Epithelial cell of prostate (primary cell): Measurements from ENCODE around the gene KLHDC10.
"Not testable (repeated sequence)": the region's sequence is repeated elsewhere in the genome, so short reads cannot be mapped to it uniquely, and the experiment has no call there.

Experiments used
- DNase-seq: peaks from one replicate; pipeline ENCODE4 v3.0.0-alpha.2; 2011; ENCODE audit warnings: low read depth, low spot score
- H3K27ac ChIP-seq: fragments of 450-650 bp; 2 replicates; pipeline ENCODE4 v1.5.1; 2017; ENCODE audit warnings: mild to moderate bottlenecking

The KLHDC10 gene

GRCh38 chr7:130150587-130150986, 80.3 kb downstream of the KLHDC10 start:
- H3K27ac ChIP-seq = no peak overlapping the region
- DNase-seq = no peak

DNA sequence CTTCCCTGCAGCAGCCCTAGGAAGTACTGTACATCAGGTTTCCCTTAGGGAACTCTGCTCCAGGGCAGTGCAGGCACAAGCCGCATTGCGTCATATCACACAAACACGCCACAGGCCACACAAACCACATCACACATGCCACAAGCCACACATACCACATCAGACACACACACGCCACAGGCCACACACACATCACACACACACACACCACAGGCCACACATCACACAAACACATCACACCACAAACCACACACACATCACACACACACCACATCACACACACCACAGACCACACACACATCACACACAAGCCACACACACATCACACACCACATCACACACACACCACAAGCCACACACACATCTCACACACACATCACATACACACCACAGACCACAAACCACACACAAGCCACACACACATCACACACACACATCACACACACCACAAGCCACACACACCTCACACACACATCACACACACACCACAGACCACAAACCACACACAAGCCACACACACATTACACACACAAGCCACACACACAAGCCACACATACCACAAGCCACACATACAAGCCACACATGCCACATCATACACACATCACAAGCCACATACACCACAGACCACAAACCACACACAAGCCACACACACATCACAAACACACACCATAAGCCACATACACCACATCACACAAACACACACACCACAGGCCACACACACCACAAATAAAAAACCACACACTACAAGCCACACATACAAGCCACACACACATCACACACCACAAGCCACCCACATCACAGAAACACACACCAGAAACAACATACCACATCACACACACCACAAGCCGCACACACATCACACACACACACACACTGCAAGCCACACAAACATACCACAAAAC, 81.5 kb downstream of the KLHDC10 start:
- DNase-seq = no peak
- H3K27ac ChIP-seq = no peak overlapping the region

GRCh38 chr7:130152493-130153210, 82.3 kb downstream of the KLHDC10 start:
- H3K27ac ChIP-seq = no peak overlapping the region
- no peak for DNase-seq

GRCh38 chr7:130153211-130153908, 83.0 kb downstream of the KLHDC10 start:
- no peak overlapping the region for H3K27ac ChIP-seq
- no peak for DNase-seq

- no peak overlapping the region for H3K27ac ChIP-seq
- DNase-seq = no peak
Measured at GRCh38 chr7:130154131-130154500, 83.8 kb downstream of the KLHDC10 start.

- no peak overlapping the region for H3K27ac ChIP-seq
- DNase-seq = no peak
Measured at GRCh38 chr7:130154501-130155317, 84.4 kb downstream of the KLHDC10 start.

DNA sequence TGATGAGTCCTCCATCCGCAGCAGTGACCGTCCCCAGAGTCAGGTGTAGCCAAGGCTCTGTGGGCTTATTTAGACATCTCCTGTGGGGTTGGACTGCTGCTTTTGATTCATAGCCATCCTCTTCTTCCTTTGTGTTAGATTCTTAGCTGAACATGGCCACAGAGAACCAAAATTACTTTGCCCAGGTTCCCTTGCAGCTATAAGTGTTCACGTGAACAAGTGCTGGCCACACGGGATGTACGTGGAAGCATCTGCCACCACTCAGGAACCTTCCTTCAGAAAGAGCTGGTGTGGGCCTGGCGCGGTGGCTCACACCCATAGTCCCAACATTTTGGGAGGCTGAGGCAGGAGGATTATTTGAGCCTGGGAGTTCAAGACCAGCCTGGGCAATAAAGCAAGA, 85.8 kb downstream of the KLHDC10 start:
- no peak overlapping the region for H3K27ac ChIP-seq
- DNase-seq = no peak

DNA sequence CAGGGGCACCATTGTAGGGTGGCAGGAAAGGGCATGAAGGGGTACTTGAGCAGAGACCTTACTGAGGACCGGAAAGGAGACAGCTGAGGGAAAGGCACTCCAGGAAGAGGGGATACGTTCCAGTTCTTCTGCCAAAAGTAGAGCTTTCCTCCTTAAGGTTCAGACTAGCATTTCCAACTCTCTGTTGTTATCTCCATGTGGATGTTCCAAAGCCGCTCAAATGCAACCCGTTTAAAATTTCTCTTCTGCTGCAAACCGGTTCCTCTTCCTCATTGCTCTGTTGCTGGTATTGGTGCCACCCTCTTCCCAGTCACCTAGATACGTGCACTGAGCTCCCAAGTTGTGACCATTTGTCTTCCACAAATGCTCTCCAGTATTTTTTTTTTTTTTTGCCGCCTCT, 87.4 kb downstream of the KLHDC10 start:
- no peak for DNase-seq
- no peak overlapping the region for H3K27ac ChIP-seq

DNA sequence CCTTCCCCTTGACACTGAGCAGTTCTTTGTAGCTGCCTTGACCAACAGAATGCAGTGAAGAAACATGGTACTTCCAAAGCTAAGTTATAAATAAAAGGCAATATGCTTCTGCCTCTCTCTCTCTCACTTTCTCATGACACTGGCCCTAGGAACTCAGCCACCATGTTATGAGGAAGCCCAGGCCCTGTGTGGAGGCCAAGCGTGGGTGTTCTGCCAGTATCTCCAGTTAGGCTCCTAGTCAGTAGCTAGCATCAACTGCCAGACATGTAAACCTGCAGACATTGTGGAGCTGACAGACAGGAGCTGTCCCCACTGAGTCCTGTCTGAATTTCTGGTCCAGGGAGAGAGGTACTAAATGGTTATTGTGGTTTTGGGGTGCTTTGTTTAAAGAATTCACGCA, 89.7 kb downstream of the KLHDC10 start:
- no peak for DNase-seq
- H3K27ac ChIP-seq = no peak overlapping the region

DNA sequence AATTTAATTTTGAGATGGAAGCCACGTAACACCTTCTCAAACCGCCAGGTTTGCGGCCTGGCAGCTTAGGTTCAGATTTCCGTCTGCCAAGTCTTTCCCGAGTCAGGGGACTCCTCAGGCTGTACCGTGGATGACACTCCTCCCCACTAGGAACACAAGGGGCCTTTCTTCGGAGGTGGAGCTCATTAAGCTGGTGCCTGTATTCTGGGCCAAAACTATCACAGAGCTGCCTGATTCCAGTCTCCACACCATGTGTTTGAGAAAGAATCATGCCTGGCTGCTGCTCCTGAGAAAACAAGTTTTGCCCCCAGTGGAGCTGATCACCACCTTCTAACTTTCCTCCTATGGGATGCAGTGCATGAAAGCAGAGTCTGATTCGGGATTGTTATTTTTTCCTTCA, 90.1 kb downstream of the KLHDC10 start:
- no peak for DNase-seq

DNA sequence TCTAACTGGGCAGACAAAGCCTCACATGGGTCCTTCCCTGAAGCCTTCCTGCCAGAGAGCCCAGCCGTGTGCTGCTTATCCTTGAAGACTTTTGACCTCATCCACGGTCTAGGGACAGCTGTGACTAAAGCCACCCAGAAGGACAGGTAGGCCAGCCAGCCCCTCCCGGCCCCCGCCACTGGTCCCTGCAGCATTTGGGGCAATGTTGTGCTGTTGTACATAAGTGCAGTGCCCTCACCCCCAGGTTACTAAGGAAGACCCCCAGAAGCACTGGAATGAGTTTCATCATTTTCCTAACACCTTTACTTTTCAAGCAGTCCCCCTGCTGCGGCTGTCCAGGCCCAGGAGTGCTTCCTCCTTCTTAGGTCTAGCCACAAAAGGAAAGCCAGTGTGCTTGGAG, 91.9 kb downstream of the KLHDC10 start:
- DNase-seq = no peak
- H3K27ac ChIP-seq = no peak overlapping the region

More for the DNA sequence above, 90.1 kb downstream of the KLHDC10 start:
- H3K27ac ChIP-seq = no peak overlapping the region

- no peak for DNase-seq
- no peak overlapping the region for H3K27ac ChIP-seq
Measured at GRCh38 chr7:130174237-130174959, 104.1 kb downstream of the KLHDC10 start.

GRCh38 chr7:130178251-130178650, 107.9 kb downstream of the KLHDC10 start:
- H3K27ac ChIP-seq = no peak overlapping the region
- no peak for DNase-seq

- no peak overlapping the region for H3K27ac ChIP-seq
- no peak for DNase-seq
Measured at GRCh38 chr7:130179631-130180030, 109.3 kb downstream of the KLHDC10 start.

GRCh38 chr7:130180571-130181262, 110.4 kb downstream of the KLHDC10 start:
- peak; percentile 76 for DNase-seq
- peak overlapping the region; percentile 25 for H3K27ac ChIP-seq

- no peak for DNase-seq
- peak overlapping the region; percentile 25 for H3K27ac ChIP-seq
Measured at GRCh38 chr7:130181263-130181605, 110.9 kb downstream of the KLHDC10 start.

GRCh38 chr7:130182990-130183389, 112.7 kb downstream of the KLHDC10 start:
- H3K27ac ChIP-seq = no peak overlapping the region
- DNase-seq = no peak

DNA sequence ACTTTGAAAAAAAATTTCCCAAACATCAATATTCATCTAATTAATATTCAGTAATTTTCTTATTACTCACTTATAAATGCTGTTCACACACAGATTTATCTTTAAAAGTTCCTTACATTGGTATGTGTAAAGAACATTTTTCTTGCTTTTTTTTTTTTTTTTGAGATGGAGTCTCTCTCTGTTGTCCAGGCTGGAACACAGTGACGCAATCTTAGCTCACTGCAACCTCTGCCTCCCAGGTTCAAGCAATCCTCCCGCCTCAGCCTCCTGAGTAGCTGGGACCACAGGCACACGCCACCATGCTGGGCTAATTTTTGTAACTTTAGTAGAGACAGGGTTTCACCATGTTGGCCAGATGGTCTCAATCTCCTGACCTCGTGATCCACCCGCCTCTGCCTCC, 114.0 kb downstream of the KLHDC10 start:
- H3K27ac ChIP-seq, DNase-seq: not testable (repeated sequence)
